Measurements from ENCODE around the gene SIK3. TPM values are rescaled to one million over a fixed set of nuclear protein-coding genes. Genes with fewer than 3 reads are reported as not detected.

SIK3 gene
- total RNA-seq, 1 experiment from 2014 or later = 34.4 TPM

DNA sequence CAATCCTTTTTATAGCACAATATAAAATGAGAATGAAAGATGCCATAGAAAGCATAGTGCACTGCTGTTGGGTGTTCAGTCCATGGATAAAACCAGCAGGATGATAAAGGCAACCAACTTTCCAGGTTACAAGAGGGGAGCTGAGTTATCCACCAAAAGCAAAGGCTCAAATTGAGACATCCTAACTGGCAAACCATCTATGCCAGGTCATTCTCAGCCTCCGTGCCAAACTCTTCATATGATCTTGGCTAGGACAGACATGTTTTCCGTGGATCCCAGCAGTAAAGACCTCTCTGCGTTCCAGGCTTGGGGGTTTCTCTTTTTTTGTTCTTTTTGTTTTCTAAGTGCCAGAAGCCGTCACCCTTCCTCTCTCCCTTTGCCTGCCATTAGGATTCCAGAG lies 253.5 kb downstream of the SIK3 start:
- no peaks in the 10 kb centered on the region for H3K9me3 Mint-ChIP-seq
- TF ChIP-seq, protein P1, sequence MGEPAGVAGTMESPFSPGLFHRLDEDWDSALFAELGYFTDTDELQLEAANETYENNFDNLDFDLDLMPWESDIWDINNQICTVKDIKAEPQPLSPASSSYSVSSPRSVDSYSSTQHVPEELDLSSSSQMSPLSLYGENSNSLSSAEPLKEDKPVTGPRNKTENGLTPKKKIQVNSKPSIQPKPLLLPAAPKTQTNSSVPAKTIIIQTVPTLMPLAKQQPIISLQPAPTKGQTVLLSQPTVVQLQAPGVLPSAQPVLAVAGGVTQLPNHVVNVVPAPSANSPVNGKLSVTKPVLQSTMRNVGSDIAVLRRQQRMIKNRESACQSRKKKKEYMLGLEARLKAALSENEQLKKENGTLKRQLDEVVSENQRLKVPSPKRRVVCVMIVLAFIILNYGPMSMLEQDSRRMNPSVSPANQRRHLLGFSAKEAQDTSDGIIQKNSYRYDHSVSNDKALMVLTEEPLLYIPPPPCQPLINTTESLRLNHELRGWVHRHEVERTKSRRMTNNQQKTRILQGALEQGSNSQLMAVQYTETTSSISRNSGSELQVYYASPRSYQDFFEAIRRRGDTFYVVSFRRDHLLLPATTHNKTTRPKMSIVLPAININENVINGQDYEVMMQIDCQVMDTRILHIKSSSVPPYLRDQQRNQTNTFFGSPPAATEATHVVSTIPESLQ (CRISPR knock-in tag; IDR thresholded peaks at IDR 0.05) = no peak
- no peak for TF ChIP-seq FOXP1 (CRISPR knock-in tag; IDR thresholded peaks at IDR 0.05; ENCODE audit: borderline replicate concordance)
- TF ChIP-seq, protein P2, sequence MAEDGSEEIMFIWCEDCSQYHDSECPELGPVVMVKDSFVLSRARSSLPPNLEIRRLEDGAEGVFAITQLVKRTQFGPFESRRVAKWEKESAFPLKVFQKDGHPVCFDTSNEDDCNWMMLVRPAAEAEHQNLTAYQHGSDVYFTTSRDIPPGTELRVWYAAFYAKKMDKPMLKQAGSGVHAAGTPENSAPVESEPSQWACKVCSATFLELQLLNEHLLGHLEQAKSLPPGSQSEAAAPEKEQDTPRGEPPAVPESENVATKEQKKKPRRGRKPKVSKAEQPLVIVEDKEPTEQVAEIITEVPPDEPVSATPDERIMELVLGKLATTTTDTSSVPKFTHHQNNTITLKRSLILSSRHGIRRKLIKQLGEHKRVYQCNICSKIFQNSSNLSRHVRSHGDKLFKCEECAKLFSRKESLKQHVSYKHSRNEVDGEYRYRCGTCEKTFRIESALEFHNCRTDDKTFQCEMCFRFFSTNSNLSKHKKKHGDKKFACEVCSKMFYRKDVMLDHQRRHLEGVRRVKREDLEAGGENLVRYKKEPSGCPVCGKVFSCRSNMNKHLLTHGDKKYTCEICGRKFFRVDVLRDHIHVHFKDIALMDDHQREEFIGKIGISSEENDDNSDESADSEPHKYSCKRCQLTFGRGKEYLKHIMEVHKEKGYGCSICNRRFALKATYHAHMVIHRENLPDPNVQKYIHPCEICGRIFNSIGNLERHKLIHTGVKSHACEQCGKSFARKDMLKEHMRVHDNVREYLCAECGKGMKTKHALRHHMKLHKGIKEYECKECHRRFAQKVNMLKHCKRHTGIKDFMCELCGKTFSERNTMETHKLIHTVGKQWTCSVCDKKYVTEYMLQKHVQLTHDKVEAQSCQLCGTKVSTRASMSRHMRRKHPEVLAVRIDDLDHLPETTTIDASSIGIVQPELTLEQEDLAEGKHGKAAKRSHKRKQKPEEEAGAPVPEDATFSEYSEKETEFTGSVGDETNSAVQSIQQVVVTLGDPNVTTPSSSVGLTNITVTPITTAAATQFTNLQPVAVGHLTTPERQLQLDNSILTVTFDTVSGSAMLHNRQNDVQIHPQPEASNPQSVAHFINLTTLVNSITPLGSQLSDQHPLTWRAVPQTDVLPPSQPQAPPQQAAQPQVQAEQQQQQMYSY (CRISPR knock-in tag; IDR thresholded peaks at IDR 0.05) = no peak
- TF ChIP-seq, protein P3, sequence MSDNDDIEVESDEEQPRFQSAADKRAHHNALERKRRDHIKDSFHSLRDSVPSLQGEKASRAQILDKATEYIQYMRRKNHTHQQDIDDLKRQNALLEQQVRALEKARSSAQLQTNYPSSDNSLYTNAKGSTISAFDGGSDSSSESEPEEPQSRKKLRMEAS (CRISPR knock-in tag; IDR thresholded peaks at IDR 0.05) = no peak
- TF ChIP-seq, protein P4, sequence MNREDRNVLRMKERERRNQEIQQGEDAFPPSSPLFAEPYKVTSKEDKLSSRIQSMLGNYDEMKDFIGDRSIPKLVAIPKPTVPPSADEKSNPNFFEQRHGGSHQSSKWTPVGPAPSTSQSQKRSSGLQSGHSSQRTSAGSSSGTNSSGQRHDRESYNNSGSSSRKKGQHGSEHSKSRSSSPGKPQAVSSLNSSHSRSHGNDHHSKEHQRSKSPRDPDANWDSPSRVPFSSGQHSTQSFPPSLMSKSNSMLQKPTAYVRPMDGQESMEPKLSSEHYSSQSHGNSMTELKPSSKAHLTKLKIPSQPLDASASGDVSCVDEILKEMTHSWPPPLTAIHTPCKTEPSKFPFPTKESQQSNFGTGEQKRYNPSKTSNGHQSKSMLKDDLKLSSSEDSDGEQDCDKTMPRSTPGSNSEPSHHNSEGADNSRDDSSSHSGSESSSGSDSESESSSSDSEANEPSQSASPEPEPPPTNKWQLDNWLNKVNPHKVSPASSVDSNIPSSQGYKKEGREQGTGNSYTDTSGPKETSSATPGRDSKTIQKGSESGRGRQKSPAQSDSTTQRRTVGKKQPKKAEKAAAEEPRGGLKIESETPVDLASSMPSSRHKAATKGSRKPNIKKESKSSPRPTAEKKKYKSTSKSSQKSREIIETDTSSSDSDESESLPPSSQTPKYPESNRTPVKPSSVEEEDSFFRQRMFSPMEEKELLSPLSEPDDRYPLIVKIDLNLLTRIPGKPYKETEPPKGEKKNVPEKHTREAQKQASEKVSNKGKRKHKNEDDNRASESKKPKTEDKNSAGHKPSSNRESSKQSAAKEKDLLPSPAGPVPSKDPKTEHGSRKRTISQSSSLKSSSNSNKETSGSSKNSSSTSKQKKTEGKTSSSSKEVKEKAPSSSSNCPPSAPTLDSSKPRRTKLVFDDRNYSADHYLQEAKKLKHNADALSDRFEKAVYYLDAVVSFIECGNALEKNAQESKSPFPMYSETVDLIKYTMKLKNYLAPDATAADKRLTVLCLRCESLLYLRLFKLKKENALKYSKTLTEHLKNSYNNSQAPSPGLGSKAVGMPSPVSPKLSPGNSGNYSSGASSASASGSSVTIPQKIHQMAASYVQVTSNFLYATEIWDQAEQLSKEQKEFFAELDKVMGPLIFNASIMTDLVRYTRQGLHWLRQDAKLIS (CRISPR knock-in tag; IDR thresholded peaks at IDR 0.05; ENCODE audit: borderline replicate concordance) = no peak
- TF ChIP-seq NR2C2 (CRISPR knock-in tag; IDR thresholded peaks at IDR 0.05) = no peak
- TF ChIP-seq NFYB (CRISPR knock-in tag; conservative IDR thresholded peaks at IDR 0.05; ENCODE audit: low read depth) = no peak
- no peak for TF ChIP-seq KAT7 (CRISPR knock-in tag; IDR thresholded peaks at IDR 0.05; ENCODE audit: borderline replicate concordance)
- TF ChIP-seq GABPB1 (CRISPR knock-in tag; IDR thresholded peaks at IDR 0.05) = no peak
- ATAC-seq (no peak), DNase-seq (ENCODE audit: low spot score) (no peak)
- no peak overlapping the region for H3K27ac Mint-ChIP-seq
- H3K4me3 Mint-ChIP-seq = no peak overlapping the region
- peaks cover 4% of the 10 kb centered on the region; the same call in 1 of the 2 replicates for H3K4me1 Mint-ChIP-seq
- peaks cover 23% of the 10 kb centered on the region for H3K36me3 Mint-ChIP-seq
- H3K27me3 Mint-ChIP-seq (ENCODE audit: low read depth) = no peaks in the 10 kb centered on the region
- ChIA-PET POLR2A (interaction anchor here (0.6 kb wide), 1 partner anchor 474 kb away, joined by 3 read pairs; no protein-coding TSS in a partner anchor), CTCF (interaction anchor here (1.2 to 1.4 kb wide), 2 partner anchors 53 kb away, joined by 3 to 5 read pairs; partner anchors contain the start of gene APOA5)

DNA sequence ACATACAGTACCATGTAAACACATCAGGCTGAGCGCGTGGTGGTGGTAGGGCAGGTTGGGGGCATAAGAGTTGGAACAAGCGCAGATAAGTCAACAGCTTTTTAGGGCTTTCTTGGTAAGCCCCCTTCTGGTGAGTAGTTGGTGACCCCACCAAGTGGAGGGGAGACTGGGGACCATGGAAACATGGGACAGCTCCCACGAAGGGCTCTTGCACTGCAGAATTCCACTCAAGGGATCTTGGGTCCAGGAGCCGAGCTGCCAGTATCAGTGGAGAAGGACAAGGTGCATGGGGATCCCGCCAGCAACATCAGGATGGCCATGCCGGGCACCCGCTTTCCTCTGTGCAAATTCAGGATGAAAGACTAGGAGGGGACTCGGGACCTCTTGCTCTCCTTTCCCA lies 254.6 kb downstream of the SIK3 start:
- Mint-ChIP-seq H3K4me3 (no peak overlapping the region), H3K36me3 (peaks cover 23% of the 10 kb centered on the region), H3K27ac (no peak overlapping the region), H3K4me1 (peaks cover 6% of the 10 kb centered on the region; the same call in 1 of the 2 replicates), H3K27me3 (ENCODE audit: low read depth) (no peaks in the 10 kb centered on the region), H3K9me3 (no peaks in the 10 kb centered on the region)
- ATAC-seq (no peak), DNase-seq (ENCODE audit: low spot score) (no peak)
- CTCF ChIA-PET = interaction anchor here (1.2 kb wide), 1 partner anchor 52 kb away, joined by 5 read pairs; the partner anchor contains the start of gene APOA5
- POLR2A ChIA-PET = no interaction called here
- TF ChIP-seq, protein P5, sequence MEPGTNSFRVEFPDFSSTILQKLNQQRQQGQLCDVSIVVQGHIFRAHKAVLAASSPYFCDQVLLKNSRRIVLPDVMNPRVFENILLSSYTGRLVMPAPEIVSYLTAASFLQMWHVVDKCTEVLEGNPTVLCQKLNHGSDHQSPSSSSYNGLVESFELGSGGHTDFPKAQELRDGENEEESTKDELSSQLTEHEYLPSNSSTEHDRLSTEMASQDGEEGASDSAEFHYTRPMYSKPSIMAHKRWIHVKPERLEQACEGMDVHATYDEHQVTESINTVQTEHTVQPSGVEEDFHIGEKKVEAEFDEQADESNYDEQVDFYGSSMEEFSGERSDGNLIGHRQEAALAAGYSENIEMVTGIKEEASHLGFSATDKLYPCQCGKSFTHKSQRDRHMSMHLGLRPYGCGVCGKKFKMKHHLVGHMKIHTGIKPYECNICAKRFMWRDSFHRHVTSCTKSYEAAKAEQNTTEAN (CRISPR knock-in tag; IDR thresholded peaks at IDR 0.05) = no peak
- TF ChIP-seq, protein P6, sequence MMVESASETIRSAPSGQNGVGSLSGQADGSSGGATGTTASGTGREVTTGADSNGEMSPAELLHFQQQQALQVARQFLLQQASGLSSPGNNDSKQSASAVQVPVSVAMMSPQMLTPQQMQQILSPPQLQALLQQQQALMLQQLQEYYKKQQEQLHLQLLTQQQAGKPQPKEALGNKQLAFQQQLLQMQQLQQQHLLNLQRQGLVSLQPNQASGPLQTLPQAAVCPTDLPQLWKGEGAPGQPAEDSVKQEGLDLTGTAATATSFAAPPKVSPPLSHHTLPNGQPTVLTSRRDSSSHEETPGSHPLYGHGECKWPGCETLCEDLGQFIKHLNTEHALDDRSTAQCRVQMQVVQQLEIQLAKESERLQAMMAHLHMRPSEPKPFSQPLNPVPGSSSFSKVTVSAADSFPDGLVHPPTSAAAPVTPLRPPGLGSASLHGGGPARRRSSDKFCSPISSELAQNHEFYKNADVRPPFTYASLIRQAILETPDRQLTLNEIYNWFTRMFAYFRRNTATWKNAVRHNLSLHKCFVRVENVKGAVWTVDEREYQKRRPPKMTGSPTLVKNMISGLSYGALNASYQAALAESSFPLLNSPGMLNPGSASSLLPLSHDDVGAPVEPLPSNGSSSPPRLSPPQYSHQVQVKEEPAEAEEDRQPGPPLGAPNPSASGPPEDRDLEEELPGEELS (CRISPR knock-in tag; IDR thresholded peaks at IDR 0.05) = no peak
- TF ChIP-seq NFE2L1 (CRISPR knock-in tag; IDR thresholded peaks at IDR 0.05) (no peak), ATF1 (CRISPR knock-in tag; IDR thresholded peaks at IDR 0.05) (no peak), IRF2 (CRISPR knock-in tag; IDR thresholded peaks at IDR 0.05; ENCODE audit: borderline replicate concordance, low read depth) (no peak), ZNF423 (CRISPR knock-in tag; IDR thresholded peaks at IDR 0.05) (no peak), ZNF416 (CRISPR knock-in tag; IDR thresholded peaks at IDR 0.05) (no peak)
- TF ChIP-seq, protein P7, sequence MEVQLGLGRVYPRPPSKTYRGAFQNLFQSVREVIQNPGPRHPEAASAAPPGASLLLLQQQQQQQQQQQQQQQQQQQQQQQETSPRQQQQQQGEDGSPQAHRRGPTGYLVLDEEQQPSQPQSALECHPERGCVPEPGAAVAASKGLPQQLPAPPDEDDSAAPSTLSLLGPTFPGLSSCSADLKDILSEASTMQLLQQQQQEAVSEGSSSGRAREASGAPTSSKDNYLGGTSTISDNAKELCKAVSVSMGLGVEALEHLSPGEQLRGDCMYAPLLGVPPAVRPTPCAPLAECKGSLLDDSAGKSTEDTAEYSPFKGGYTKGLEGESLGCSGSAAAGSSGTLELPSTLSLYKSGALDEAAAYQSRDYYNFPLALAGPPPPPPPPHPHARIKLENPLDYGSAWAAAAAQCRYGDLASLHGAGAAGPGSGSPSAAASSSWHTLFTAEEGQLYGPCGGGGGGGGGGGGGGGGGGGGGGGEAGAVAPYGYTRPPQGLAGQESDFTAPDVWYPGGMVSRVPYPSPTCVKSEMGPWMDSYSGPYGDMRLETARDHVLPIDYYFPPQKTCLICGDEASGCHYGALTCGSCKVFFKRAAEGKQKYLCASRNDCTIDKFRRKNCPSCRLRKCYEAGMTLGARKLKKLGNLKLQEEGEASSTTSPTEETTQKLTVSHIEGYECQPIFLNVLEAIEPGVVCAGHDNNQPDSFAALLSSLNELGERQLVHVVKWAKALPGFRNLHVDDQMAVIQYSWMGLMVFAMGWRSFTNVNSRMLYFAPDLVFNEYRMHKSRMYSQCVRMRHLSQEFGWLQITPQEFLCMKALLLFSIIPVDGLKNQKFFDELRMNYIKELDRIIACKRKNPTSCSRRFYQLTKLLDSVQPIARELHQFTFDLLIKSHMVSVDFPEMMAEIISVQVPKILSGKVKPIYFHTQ (CRISPR knock-in tag; IDR thresholded peaks at IDR 0.05) = no peak
- TF ChIP-seq, protein P8, sequence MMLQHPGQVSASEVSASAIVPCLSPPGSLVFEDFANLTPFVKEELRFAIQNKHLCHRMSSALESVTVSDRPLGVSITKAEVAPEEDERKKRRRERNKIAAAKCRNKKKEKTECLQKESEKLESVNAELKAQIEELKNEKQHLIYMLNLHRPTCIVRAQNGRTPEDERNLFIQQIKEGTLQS (CRISPR knock-in tag; conservative IDR thresholded peaks at IDR 0.05) = no peak

Measured in WTC11 (cell line).